ENCODE measurements around the gene MSANTD3.

The MSANTD3 gene

DNA sequence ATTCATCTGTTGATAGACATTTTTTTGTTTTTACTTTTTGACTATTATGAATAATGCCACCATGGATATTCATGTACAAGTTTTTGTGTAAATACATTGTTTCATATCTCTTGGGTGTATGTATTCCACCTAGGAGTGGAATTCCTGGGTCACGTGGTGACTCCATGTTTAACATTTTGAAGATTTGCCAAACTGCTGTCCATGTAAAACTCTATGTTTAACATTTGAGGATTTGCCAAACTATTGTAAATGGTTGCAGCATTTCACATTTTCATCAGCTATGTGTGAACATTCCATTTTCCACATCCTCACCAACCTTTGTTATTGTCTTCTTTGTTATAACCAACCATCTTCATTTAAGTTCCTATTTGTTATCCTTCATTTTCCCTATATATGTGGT, 58.3 kb downstream of the MSANTD3 start:
- H3K4me3 ChIP-seq (ENCODE audit: low read depth, low read length): no peak overlapping the region
- DNase-seq (ENCODE audit: low read depth): no peak
- TF ChIP-seq CTCF (IDR thresholded peaks at IDR 0.05; ENCODE audit: control insufficient read depth, extremely low read depth, insufficient read depth): no peak

GRCh38 chr9:100486479-100487176, 59.7 kb downstream of the MSANTD3 start:
- H3K4me3 ChIP-seq (ENCODE audit: low read depth, low read length): no peak overlapping the region
- TF ChIP-seq CTCF (IDR thresholded peaks at IDR 0.05; ENCODE audit: control insufficient read depth, extremely low read depth, insufficient read depth): no peak
- no peak for DNase-seq (ENCODE audit: low read depth)

- no peak for DNase-seq (ENCODE audit: low read depth)
- no peak for TF ChIP-seq CTCF (IDR thresholded peaks at IDR 0.05; ENCODE audit: control insufficient read depth, extremely low read depth, insufficient read depth)
- H3K4me3 ChIP-seq (ENCODE audit: low read depth, low read length): no peak overlapping the region
Observed at GRCh38 chr9:100488177-100488576, 61.2 kb downstream of the MSANTD3 start.

GRCh38 chr9:100489836-100490235, 62.9 kb downstream of the MSANTD3 start:
- H3K4me3 ChIP-seq (ENCODE audit: low read depth, low read length): no peak overlapping the region
- TF ChIP-seq CTCF (IDR thresholded peaks at IDR 0.05; ENCODE audit: control insufficient read depth, extremely low read depth, insufficient read depth): no peak
- DNase-seq (ENCODE audit: low read depth): no peak

GRCh38 chr9:100492952-100493351, 66.0 kb downstream of the MSANTD3 start:
- no peak for DNase-seq (ENCODE audit: low read depth)
- no peak overlapping the region for H3K4me3 ChIP-seq (ENCODE audit: low read depth, low read length)

GRCh38 chr9:100498592-100498991, 71.6 kb downstream of the MSANTD3 start:
- H3K4me3 ChIP-seq (ENCODE audit: low read depth, low read length): no peak overlapping the region
- DNase-seq (ENCODE audit: low read depth): no peak
- TF ChIP-seq CTCF (IDR thresholded peaks at IDR 0.05; ENCODE audit: control insufficient read depth, extremely low read depth, insufficient read depth): no peak

More at GRCh38 chr9:100492952-100493351, 66.0 kb downstream of the MSANTD3 start:
- peak; percentile 20; the same call in 1 of the 2 replicates for TF ChIP-seq CTCF (IDR thresholded peaks at IDR 0.05; ENCODE audit: control insufficient read depth, extremely low read depth, insufficient read depth)

DNA sequence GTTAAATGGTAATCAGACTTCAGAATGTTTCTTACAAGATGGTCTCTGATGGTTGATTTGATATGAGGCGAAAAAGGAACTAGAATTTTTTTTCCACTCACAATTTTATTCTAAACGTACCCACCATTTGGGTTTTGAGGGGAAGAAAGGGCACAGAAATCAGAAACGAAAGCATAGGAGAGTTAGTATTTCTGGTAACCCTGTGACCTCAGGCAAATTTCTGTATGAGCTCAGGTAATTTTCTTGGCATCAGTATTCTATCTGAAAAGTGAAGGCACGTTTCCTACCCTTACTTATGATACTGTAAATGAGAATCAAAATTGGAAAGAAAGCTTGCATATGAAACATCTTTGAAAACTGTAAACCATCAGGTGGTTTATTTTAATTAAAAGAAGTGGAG, 72.5 kb downstream of the MSANTD3 start:
- no peak overlapping the region for H3K4me3 ChIP-seq (ENCODE audit: low read depth, low read length)
- TF ChIP-seq CTCF (IDR thresholded peaks at IDR 0.05; ENCODE audit: control insufficient read depth, extremely low read depth, insufficient read depth): no peak
- no peak for DNase-seq (ENCODE audit: low read depth)

All from LNCaP clone FGC (cell line).